Activated T-cell treated with anti-CD3 and anti-CD28 coated beads, Interleukin-2, amount 50 U/mL, for 1 hour (primary cell): ENCODE data around the gene NKX2-4.
"Not testable (repeated sequence)": the region's sequence is repeated elsewhere in the genome, so short reads cannot be mapped to it uniquely, and the experiment has no call there.

Source experiments
- DNase-seq: peaks from one replicate; pipeline ENCODE4 v3.0.0-alpha.2; 2020

NKX2-4 gene

DNA sequence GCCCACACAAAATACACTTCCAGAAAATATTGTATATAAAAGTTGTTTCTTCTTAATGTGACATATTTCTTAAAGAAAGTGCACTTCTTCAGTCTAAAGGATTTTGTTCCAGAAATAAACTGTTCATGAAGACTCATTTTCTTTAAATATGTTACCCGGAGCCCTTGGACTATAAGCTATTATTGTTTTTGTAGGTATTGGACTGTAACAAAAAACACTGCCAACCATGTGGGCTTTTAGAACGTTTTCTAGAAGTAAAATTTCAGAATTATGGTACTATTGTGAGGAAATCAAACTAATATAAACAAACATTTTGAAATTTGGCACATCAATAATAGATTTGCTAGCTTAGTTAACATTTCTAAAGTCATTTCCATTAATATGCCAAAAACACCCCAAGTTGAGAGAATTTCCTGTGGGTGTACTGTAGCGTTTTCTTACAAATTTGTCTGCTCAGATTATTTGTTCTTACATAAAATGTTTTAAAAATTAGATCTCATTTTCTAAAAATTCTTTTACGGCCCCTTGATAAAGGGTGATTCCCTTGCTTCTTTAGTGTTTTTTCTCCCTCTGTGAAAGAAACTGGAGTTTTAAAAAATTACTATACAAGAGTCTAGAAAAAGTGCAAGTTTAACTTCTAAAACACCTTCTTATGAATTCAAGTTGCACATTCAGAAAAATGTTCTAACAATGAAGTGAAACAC lies 3.4 kb downstream of the NKX2-4 start:
- no peak for DNase-seq

DNA sequence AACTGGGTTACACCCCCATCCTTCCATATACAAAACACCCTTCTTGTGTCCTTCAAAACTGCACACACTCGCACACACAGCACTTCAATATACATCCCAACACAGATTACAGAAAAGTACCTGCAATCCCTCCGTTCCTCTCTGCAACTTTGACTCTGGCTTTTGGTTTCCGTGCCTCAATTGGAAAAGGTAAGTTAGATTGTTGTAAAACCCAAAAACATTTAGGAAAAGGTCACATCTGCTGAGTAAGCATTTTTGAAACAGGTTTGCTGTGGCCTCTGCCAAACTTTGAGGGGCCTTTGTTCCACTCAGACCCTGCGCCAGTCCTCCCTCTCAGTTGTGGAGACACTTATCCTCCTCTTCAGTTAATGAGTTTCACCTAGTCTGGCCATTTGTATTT lies 4.2 kb downstream of the NKX2-4 start:
- DNase-seq, result no peak

DNA sequence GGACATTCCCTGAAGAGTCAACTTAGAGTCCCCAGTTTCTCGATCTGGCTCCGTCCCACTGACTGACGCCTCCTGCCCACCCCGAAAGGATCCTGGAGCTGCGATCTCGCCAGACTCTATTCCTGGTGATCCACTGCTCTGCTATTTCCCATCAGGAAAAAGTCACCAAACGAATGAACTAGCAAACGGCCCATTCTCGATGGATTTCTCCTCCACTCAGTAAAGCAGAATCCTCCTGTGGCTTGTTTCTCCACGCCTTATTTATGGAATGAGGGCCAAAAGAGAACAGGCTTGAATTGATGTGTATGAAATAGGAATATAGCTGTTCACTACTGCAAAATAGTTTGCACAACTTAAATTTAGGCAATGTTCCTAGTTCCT lies 5.4 kb downstream of the NKX2-4 start:
- no peak for DNase-seq

GRCh38 chr20:21391185-21391971 lies 5.9 kb downstream of the NKX2-4 start:
- peak; percentile 20 for DNase-seq

GRCh38 chr20:21390768-21391167 lies 6.6 kb downstream of the NKX2-4 start:
- no peak for DNase-seq

GRCh38 chr20:21389368-21389767 lies 8.0 kb downstream of the NKX2-4 start:
- DNase-seq, result no peak

DNA sequence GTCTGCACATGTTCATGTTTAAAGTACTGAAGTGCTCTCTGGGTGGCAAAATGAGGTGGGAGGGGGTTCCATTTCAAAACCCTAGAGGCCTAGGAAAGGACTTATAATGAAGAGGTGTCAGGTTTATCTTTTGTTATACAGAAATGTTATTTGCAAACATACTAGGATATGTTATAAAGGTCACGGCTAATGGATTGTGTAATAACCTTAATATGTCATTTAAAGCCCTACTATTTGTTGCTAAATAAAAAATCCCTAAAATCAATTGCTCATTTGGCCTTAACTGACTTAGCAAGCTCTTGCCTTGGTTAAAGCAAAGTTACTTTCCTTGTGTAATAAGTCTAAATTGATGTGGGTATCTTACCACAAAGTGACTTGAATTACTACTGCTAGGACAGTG lies 8.8 kb downstream of the NKX2-4 start:
- no peak for DNase-seq

DNA sequence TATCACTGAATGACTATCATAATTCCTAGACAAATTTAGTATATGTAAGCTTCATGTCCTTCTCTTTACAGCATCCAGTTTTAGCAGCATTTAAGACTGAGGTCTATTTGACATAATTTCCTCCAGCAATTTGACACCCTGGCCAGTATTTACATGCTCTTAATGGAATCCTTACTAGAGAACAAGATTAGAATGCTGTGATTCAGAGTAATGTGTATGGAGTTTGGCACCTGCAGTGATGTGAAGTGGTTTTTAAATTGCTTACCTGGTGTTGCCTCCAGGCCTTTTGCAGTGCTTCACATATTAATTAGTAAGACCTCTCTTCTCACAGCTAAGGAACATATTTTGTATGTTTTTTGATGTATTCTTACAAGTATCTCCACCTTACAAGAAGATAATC lies 9.8 kb downstream of the NKX2-4 start:
- DNase-seq, result no peak

- no peak for DNase-seq
These were observed 11.2 kb downstream of the NKX2-4 start for GRCh38 chr20:21386111-21386510.

DNA sequence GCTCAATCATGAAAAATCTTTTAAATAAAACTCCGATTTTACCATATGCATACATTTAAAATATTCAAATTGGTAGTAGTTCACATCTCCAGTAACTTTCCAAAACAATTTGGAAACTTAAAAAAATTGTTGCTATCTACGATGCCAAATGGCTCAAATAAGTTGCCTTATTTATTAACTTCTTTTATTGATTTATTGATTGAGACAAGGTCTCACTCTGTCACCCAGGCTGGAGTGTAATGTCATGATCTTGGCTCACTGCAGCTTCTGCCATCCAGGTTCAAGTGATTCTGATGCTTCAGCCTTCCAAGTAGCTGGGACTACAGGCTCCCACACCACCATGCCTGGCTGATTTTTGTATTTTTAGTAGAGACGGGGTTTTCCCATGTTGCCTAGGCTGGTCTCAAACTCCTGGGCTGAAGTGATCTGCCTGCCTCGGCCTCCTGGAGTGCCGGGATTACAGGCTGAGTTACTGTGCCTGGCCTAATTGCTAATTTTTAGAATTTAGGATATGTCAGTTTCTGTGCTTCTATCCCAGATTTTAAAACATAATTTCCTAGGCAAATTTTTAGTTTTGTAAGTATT lies 12.9 kb downstream of the NKX2-4 start:
- DNase-seq, result no peak

DNA sequence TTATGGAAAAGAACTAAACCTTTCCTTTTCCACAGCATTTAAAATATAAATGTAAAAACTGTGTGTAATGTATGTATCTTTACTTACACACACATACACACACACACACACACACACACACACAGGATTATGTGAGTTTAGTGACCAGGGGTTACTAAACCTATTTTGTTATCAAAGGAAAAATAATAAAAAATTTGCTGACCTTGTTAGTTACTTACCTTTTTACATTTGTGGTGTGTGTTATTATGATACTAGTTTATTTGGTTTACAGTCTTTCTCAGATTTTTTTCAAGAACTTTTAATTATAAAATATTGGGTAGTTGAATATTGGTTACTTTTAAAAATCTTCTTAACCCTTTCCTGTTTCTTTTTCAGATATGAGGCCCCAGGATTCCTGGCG lies 15.7 kb downstream of the NKX2-4 start:
- no peak for DNase-seq

GRCh38 chr20:21380711-21381110 lies 16.6 kb downstream of the NKX2-4 start:
- DNase-seq, result no peak

- no peak for DNase-seq
These were observed 19.1 kb downstream of the NKX2-4 start for GRCh38 chr20:21378259-21378658.

GRCh38 chr20:21377701-21378100 lies 19.6 kb downstream of the NKX2-4 start:
- no peak for DNase-seq

GRCh38 chr20:21376626-21377025 lies 20.7 kb downstream of the NKX2-4 start:
- DNase-seq, result no peak

GRCh38 chr20:21373436-21373835 lies 23.9 kb downstream of the NKX2-4 start:
- no peak for DNase-seq

DNA sequence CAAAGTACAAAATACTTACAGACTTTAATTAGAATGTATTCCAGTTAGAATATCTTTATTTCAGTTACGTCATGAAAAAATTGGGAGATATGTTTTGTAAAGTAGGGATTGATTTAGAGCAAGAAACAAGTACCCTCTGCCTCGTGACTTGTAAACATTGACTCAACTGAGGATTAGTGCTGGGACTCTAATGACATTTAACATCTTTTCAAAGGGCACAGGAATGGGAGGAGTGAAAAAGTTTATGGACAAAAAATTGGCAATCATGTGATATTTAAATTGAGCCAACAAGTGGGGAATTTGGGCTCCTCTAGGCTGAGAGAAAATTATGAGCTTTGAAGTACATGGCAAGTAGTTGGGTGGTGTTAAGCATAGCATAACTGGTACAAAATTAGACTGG lies 25.3 kb downstream of the NKX2-4 start:
- DNase-seq, result no peak

GRCh38 chr20:21371193-21371592 lies 26.1 kb downstream of the NKX2-4 start:
- DNase-seq, result no peak

- no peak for DNase-seq
These were observed 28.5 kb downstream of the NKX2-4 start for GRCh38 chr20:21368791-21369190.

DNA sequence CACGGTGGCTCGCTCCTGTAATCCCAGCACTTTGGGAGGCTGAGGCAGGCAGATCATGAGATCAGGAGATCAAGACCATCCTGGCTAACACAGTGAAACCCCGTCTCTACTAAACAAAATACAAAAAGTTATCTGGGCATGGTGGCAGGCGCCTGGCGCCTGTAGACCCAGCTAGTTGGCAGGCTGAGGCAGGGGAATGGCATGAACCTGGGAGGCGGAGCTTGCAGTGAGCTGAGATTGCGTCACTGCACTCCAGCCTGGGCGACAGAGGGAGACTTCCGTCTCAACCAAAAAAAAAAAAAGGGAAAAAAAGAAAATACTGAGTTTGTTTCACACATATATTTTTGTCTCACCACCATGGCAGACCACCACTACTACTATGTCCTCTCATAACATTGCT lies 31.1 kb downstream of the NKX2-4 start:
- not testable (repeated sequence) for DNase-seq

GRCh38 chr20:21365771-21366170 lies 31.6 kb downstream of the NKX2-4 start:
- no peak for DNase-seq

DNA sequence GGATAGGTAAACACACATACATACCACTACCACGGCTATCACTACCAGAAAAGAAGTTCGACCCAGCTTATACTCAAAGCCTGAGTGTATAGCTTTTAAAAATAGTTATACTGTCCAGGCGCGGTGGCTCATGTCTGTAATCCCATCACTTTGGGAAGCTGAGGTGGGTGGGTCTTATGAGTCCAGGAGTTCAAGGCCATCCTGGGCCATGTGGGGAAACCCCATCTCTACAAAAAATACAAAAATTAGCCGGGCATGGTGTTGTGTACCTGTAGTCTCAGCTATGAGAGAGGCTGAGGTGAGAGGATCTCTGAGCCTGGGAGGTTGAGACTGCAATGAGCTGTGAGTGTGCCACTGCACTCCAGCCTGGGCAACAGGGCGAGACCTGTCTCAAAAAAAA lies 32.9 kb downstream of the NKX2-4 start:
- no peak for DNase-seq

- no peak for DNase-seq
These were observed 36.1 kb downstream of the NKX2-4 start for GRCh38 chr20:21361266-21361665.

- no peak for DNase-seq
These were observed 36.6 kb downstream of the NKX2-4 start for GRCh38 chr20:21360705-21361104.
